ENCODE measurements around the gene AUNIP.
"Not testable (repeated sequence)": the region's sequence is repeated elsewhere in the genome, so short reads cannot be mapped to it uniquely, and the experiment has no call there.

AUNIP gene

DNA sequence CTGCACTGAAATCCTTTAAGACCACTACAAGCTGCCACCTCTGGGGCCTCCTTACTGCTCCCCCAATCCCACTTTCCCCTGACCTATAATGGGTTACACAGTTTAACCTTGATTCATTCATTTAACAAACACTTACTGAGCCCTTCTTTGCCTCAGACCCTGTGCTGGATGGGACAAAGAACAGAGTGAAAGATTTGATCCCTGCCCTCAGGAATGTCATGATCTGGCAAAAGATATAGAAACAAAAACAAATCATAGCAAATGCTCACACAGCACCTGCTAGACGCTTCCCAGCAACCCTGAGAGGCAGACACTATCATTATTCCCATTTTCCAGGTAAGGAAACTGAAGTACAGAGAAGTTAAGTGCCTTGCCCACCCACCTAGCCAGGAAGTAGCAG is 7.0 kb upstream of the AUNIP start:
- DNase-seq (ENCODE audit: low read depth) = no peak

DNA sequence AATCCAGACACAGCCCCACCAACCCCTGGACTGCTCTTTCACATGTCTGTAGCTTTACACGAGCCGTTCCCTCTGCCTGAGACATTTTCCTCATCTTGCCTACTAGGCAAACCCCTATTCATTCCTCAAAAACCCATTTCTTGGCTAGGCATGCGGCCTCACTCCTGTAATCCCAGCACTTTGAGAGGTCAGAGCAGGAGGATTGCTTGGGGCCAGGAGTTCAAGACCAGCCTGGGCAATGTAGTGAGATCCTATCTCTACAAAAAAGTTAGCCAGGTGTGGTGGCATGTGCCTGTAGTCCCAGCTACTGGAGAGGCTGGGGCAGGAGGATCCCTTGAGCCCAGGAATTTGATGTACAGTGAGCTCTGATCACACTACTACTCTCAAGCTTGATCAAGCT is 5.2 kb upstream of the AUNIP start:
- no peak for DNase-seq (ENCODE audit: low read depth)

DNA sequence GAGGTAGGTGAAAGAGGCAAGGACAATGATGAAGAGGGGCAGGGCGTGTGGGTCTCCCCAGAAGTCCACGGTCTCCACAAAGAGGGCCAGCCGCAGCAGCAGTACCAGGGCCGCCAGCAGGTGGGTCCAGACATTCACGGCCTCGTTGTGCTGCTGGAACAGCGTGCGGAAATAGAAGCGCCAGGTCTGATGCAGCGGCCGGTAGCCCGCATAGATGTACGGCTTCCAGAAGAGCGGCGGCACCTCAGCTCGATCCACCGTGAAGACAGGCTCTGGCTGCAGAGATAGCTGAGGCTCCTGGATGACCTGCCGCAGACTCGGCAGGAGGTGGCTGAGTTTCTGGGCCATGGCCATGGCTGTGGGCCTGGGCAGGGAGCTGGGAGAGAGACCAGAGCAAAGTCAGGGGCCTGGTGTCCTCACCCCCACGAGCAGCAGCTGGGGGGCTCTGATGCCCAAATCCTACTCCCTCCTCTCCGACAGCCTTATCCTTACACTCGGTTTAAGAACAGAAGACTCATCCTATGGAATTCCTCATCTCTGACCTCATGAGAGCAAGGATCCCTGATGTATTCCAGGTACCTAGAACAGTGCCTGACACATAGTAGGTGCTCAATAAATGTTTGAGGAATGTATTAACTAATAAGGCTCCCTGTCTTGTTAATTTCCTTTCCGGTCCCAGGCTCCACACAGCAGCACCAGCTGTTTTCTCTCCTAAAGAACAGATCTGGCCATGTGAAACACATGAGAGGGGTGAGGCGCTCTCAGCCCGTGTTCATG is 4.4 kb upstream of the AUNIP start:
- DNase-seq (ENCODE audit: low read depth) = no peak

DNA sequence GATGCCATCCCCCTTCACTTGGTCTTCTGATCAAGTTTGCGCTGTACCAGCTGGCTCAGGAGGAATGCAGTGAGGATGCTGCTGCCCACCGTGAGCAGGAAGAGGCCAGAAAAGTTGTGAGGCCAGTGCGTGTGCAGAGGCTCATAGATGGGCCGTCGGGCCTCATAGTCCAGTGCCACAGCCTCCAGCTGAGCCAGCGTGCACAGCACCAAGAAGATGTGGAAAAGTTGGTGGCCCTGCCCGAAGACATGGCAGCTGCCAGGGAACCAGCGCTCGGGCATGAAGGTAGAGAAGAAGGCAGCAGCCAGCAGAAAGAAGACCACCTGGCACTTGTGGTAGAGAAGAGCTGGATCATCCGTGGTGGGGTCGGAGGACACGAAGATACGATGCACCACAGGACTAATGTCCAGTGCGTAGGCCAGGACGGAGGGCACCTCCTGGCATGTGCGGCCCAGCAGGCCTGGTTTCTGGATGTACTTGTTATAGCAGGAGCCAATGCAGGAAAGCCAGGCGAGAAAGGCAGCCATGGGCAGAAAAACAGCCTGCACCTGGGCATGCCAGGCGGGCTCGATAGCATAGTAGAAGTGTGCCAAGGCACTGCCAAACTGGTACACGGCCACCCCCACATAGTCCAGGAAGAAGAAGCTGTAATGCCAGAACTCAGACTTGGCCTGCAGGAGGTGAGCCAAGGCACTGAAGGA is 3.7 kb upstream of the AUNIP start:
- DNase-seq (ENCODE audit: low read depth) = no peak

DNA sequence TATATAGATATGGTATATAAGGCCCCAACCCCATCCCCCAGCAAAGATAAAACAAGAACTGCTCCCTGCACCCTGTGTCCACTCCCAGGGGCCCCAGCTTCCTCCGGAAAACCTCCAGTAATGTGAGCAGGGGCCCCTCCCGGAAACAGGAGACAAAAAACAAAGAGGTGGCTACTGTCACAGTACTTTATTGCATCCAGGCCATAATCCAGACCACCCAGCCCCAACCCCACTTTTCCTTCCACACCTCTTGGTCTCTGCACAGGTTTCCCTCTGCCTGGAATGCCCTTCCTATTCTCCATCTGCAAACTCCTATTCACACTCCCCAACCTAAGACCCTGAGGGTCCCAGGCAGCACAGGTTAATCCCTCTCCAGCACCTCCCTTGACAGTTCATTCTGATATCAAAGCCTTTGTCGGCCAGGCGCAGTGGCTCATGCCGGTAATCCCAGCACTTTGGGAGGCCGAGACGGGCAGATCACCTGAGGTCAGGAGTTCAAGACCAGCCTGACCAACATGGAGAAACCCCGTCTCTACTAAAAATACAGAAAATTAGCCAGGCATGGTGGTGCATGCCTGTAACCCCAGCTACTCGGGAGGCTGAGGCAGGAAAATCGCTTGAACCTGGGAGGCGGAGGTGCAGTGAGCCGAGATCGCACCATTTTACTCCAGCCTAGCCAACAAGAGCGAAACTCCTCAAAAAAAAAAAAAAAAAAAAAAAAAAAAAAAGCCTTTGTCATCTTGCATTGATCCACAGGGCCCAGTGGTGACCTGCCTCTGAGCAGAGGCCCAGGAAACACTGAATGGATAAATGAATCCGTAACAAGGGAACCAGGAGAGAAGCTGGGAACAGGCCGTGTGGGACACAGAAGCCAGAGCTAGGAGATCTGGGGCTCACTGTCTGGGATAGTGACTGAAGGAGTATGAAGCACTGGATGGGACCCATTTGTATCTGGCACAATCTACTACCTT is 2.3 kb upstream of the AUNIP start:
- DNase-seq (ENCODE audit: low read depth) = no peak

DNA sequence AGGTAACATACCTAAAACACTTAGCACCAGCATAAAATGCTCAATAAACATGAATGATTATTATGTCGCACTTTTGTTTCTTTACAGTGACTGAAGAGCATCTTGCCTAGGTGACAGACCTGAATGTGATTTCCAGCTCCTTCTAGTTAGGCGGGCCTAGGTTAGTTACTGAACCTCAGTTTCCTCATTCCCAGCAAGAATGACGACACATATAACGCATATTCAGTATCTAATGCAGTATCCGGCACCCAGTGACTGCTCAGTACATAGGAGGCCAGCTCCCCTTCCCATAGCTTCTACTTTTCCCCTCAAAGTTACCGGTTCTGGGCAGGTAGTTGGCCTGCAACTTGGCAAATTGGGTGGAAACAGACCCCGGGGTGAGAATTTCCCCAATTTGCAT is 763 bp downstream of the AUNIP start:
- no peak for DNase-seq (ENCODE audit: low read depth)

DNA sequence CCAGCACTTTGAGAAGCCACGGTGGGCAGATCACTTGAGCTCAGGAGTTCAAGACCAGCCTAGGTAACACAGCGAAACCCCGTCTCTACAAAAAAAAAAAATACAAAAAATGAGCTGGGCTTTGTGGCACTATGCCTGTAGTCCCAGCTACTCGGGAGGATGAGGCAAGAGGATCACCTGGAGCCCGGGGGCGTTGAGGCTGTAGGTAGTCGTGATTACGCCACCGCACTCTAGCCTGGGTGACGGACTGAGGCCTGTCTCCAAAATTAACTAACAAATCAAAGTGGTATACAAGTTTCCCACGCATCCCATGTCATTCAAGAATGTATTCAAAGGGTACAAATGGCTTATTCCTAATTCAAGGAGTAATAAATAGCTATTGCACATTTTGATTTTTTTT is 2.4 kb downstream of the AUNIP start:
- no peak for DNase-seq (ENCODE audit: low read depth)

DNA sequence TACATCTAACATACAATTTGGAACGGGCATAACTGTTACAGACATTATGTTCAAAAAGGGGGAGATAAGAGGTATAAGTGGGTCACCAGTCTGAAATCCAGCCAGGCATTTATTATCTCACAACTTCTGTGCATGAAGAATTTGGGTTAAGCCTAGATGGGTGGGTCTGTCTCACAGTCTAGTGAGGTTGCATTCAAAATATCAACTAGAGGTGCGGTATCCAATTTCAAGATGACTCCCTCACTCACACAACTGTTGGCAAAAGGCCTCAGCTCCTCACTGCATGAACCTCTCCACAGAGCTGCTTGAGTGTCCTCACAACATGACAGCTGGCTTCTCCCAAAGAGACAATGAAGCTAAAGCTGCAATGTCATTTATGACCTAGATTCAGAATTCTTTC is 4.7 kb downstream of the AUNIP start:
- no peak for DNase-seq (ENCODE audit: low read depth)

DNA sequence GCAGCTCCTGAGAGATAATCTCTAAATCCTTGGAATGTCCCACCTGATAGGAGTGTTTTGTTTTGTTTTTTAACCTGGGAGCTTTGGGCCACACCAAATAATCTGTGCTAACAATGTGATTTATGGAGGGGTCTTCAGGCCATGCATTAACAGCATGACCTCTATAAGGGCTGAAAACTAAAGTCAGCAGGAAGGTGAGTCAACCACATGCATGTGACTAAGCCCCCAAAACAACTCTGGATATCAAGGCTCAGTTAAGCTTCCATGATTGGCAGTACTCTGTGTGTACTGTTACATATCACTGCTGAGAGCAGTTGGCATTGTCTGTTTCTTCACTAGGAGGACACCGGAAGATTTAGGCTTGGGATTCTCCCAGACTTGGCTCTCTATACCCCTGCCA is 10.7 kb downstream of the AUNIP start:
- no peak for DNase-seq (ENCODE audit: low read depth)

DNA sequence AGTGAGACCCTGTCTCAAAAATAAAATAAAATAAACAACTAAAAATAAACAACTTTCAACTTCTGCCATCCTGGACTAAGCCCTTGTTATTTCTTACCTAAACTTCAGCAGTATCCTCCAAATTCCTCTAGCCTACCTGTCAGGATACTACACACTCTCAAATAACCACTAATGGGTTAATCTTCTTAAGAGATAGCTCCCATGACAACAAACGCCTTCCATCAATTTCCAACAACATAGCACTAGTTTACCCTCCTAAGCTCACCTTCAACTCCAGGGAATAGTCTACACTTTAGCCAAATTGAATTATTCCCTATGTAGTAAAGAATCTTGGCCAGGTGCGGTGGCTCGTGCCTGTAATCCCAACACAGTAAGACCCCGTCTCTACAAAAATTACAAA is 11.3 kb downstream of the AUNIP start:
- DNase-seq (ENCODE audit: low read depth) = no peak

DNA sequence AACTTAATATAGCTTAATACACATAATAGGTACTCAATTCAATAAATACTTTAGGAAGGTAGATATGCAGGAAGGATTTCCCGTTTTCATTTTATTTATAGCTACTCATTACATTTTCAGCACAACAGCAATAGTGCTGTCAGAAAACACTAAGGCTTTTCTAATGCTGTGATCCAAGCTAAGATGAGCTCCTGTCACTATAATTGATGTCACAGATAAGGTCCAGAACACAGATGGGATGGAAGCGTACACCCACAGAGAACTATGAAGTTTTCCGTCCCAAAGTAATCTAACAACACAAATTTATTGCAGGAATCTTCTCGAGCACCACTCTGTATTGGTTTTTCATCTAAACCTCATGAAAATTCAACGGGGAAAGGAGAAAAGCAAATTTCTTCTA is 13.6 kb downstream of the AUNIP start:
- no peak for DNase-seq (ENCODE audit: low read depth)

DNA sequence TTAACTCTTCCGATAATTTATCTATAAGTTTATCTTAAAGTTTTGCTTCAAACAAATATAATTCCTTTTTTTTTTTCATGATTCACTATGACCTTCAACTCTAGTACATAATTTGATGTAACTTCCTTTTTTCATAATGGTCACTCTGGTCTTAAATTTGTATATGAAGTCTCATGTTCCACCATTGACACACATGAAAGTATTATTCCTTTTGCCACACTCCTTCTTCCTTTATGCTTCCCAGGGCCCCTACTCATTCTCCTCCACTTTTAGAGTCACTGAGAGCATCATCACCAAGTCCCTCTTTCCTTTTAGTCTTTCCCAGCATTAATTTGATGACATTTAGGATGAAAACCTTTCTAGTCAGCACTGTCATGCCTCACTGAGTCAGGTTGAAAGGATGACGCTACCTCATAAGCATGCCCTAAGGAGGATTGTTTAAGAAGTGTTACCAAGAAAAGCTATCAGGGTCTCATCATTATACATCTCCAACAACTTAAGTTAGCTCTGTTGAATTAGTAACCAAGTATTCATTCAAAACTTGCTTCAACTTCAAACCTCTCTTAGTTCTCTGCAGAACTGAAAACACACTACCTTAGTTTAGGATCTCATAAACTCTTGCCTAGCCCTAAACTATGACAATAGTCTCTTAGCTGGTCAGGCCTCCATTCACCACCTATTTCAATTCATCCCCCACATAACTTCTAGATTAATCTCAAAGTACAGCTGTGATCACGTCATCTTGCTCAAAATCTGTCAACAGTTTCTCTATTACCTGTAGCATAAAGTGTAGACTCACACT is 14.5 kb downstream of the AUNIP start:
- no peak for DNase-seq (ENCODE audit: low read depth)

DNA sequence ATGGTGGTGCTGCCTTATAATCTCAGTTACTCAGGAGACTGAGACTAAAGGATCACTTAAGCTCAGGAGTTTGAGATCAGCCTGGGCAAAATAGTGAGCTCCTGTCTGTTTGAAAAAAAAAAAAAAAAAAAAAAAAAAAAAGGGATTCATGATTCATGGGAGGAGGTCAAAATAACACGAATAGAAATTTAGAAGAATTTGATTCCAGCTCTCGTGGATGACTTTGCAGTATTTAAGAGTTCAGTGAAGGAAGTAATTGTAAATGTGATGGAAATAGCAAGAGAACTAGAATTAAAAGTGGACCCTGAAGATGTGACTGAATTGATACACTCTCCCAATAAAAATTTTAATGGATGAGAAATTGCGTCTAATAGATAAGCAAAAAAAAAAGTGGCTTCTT is 15.8 kb downstream of the AUNIP start:
- no peak for DNase-seq (ENCODE audit: low read depth)

DNA sequence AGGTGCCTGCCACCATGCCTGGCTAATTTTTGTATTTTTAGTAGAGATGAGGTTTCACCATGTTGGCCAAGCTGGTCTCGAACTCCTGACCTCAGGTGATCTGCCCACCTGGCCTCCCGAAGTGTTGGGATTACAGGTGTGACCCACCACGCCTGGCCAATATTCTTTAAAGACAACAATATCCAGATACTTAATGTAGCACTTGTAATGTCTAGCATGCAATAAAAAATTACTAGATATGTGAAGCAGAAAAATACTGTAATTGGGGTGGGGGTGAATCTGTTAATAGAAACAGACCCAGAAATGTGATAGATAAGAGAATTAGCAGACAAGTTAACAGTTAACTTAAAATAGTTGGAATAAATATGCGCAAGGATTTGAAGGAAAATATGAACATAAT is 19.4 kb downstream of the AUNIP start:
- not testable (repeated sequence) for DNase-seq (ENCODE audit: low read depth)

DNA sequence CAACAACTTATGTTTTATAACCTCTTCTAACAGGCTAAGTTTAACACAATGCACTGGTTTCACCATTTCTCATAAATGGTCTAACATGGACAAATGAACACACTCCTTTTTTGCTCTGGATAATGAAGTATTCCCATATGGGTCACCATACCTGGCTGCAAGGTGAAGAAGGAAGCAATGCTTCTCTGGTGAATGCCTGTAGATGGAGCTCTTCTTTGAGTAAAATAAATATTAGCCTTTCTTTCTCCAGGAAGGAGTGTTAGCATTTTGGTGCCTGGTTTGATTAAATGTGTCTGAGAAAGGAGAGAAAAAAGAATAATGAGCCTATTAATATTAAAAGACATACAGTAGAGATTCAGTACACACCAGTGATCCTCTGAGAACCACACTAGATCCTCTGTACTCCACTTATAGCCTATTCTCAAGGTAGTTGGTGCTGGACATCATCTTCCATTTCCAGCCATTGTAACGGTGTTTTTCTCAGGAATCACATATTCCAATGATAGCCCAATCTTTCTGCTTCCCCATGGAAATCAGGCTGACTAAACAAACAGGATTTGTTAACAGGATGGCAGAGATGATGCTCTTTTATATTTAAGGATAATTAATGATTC is 21.9 kb downstream of the AUNIP start:
- DNase-seq (ENCODE audit: low read depth) = no peak

DNA sequence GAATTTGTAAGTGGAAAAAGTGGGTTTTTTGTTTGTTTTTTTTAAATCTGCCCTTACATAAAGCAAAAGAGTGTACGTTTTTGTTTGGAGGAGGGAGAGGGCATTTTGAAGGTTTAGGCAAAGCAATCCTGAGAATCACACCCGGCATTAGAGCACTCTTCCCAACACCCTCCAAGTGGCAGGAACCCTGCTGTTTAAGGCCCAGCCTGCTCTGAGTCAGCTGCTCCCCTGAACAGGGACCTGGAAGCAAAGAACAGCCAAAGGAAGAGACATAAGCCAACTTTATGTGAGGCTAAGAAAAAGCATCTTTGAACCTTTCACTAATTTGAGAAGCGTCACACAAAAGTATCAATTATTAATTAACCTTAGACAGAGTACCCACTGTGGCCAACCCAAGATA is 22.6 kb downstream of the AUNIP start:
- no peak for DNase-seq (ENCODE audit: low read depth)

DNA sequence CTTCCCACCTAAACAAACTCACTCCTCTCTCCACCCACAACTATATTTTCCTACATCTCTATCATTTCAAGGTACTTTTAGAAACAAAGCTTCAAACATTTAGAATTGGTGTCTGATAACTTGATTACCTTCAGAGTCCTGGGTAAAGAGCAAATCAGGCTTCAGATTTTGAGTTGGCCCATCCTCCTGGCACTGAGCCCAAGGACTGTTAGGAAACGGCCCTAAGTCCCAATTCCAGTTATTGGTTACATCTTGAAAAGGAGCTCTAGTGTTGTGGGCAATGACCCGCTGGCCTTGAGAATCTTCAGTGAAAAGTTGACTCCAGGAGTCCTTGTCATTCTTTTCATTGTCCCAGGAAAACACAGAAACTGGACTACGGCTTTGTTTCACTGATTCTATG is 24.4 kb downstream of the AUNIP start:
- no peak for DNase-seq (ENCODE audit: low read depth)

DNA sequence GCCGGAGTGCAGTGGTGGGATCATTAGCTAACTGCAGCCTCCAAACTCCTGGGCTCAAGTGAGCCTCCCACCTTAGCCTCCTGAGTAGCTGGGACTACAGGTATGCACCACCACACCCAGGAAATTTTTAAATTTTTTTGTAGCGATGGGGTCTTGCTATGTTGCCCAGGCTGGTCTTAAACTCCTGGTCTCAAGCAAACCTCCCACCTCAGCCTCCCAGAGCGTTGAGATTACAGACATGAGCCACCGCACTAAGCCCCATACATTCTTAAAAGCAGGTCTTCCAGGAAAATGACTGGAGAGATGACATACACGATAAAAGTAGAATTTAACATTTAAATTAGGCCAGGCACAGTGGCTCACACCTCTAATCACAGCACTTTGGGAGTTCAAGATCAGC is 26.1 kb downstream of the AUNIP start:
- no peak for DNase-seq (ENCODE audit: low read depth)

DNA sequence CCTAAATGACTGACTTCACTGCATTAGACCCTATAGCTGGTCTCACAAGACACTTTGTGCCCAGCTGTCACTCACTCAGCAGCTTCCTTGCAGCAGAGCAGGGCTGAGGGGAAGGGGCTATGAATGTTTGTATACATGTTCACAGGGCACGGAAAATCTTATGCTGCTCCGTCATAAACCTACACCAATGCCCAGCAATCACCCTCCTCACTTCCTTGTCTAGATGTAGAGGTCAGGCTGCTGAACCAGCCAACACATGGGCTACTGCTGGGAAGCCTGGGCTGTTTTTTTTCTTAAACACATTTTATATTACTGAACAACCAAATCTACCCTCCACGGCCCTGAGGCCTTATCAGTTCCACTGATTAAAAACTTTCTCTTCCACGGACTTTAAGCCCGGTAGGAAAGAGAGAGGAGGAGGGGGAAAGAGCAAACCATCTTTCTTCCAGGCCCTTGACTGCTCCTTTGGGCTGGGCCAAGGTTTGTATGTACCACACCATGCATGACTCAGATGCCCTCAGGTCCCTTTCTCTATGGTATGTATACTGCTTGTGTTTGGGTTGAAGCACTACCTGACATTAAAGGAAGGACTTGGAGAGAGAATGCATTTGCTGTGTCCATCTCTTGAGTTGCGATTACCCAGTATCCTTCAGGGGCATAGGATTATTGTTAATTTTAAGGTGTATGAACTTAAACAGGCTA is 26.8 kb downstream of the AUNIP start:
- DNase-seq (ENCODE audit: low read depth) = no peak

DNA sequence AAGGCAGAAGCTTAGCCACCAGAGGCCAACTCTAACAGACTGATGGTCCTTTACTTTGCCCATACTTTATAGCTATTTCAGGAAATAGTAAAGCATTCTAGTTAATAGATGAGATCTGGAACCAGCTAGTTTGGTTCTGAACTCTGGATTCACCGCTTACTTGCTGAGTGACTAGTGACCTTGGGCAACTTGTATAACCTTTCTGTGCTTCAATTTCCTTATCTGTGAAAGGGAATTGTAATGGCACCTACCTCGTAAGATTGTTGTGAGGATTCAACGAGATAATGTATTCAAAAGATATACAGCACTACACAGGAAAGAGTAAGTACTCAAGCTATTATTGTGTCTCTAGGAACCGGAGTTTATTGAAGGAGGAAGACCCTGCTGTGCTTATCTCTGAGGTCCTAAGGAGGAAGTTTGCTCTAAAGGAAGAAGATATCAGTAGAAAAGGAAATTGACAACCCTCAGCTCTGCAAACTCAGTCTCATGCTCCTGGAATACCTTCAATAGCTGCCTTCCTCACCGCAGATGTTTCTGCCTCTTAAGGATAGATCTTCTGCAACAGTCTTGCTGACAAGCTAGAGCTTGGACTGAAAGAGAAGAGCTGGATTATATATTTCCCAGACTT is 27.6 kb downstream of the AUNIP start:
- no peak for DNase-seq (ENCODE audit: low read depth)
